Ascending aorta (tissue), 2 donors: ENCODE measurements around the gene EPB41L5. TPM values are rescaled to one million over a fixed set of nuclear protein-coding genes. Genes with fewer than 3 reads are reported as not detected.

Source experiments
- DNase-seq, 2 donors: peaks; one replicate each; pipeline ENCODE4 v3.0.0-alpha.2; 2019; ENCODE audit warnings: low spot score in 2 of 2
- H3K27ac ChIP-seq, 2 donors: fragments of 200-600 bp; sonication (generic); one replicate each; pipeline ENCODE4 v1.5.1; 2016 to 2017; ENCODE audit warnings: mild to moderate bottlenecking in 1 of 2
- H3K27me3 ChIP-seq: fragments of 200-600 bp; sonication (generic); one replicate; pipeline ENCODE4 v1.5.1; 2017
- H3K36me3 ChIP-seq, 2 donors: fragments of 200-600 bp; sonication (generic); one replicate each; pipeline ENCODE4 v1.5.1; 2016
- H3K4me1 ChIP-seq, 2 donors: fragments of 200-600 bp; sonication (generic); one replicate each; pipeline ENCODE4 v1.5.1; 2016 to 2017; ENCODE audit warnings: mild to moderate bottlenecking in 1 of 2
- H3K4me3 ChIP-seq, 2 donors: fragments of 200-600 bp; sonication (generic); one replicate each; pipeline ENCODE4 v1.5.1; 2016 to 2017; ENCODE audit warnings: mild to moderate bottlenecking in 1 of 2
- H3K9me3 ChIP-seq, 2 donors: fragments of 200-600 bp; sonication (generic); one replicate each; pipeline ENCODE4 v1.5.1; 2016
- intact Hi-C: fragments of 100-400 bp; cut with DNase I; formaldehyde crosslinking; loops from one replicate; pipeline ENCODE4 v1.15.1; 2023
- total RNA-seq: library from RNA; depleted of rRNA; stranded (reverse); fragments of >200 nt; gene quantifications from one replicate; pipeline ENCODE4 v1.1.0, GENCODE V29; 2016
- TF ChIP-seq, protein P1 (sequence below), 3 experiments: fragments of 200-600 bp in 2 of 3; fragments of 450-650 bp in 1 of 3; sonication (generic) in 2 of 3; IDR thresholded peaks; one replicate each; pipeline ENCODE4 v1.5.1; 2016 to 2019; ENCODE audit warnings: antibody characterized with exemption in 3 of 3, mild to moderate bottlenecking in 1 of 3, moderate library complexity in 1 of 3

Gene EPB41L5
- total RNA-seq, 1 donor from 2014 or later: 11.7 TPM

DNA sequence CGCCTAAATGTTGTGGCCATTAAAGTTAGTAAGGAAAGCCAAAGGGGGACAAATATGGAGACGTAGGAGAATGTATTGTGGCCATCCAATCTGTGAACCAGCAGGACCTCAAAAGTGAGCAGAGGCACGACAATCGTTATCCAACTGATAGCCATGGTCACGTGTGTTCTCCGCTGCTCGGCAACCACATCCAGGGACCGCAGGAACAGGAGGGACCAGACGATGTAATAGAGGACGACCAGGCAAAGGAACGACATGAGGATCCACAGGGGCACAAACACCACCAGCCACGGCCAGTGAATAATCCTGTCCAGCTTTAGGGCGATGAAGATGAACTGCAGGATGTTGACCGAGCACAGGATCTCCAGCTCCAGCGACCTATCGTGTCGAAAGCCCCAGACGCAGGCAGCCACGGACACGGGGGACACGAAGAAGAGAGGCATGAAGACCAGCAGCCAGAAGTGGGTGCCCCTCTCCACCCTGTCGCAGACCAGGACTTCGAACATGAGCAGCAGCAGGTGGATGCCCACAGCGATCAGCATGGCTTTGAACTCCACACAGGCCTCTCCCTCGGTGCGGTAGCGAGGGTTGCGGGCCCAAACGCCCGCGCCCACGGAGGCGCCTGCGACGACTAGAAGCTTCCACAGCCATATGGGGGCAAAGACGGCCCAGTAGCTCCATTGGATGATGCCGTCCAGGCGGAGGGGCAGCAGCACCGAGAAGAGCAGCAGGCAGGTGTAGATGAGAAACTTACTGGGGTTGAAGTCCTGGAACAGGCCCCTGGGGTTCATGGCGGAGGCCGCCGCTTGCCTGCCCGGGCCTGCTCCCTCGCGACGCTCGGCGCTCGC, 209.5 kb downstream of the EPB41L5 start:
- H3K9me3 ChIP-seq: no peaks in the 10 kb centered on the region
- TF ChIP-seq, protein P1, sequence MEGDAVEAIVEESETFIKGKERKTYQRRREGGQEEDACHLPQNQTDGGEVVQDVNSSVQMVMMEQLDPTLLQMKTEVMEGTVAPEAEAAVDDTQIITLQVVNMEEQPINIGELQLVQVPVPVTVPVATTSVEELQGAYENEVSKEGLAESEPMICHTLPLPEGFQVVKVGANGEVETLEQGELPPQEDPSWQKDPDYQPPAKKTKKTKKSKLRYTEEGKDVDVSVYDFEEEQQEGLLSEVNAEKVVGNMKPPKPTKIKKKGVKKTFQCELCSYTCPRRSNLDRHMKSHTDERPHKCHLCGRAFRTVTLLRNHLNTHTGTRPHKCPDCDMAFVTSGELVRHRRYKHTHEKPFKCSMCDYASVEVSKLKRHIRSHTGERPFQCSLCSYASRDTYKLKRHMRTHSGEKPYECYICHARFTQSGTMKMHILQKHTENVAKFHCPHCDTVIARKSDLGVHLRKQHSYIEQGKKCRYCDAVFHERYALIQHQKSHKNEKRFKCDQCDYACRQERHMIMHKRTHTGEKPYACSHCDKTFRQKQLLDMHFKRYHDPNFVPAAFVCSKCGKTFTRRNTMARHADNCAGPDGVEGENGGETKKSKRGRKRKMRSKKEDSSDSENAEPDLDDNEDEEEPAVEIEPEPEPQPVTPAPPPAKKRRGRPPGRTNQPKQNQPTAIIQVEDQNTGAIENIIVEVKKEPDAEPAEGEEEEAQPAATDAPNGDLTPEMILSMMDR (IDR thresholded peaks at IDR 0.05): no peak
- intact Hi-C loops: loop anchor here (1.0 to 10.0 kb wide), 5 partner anchors 30 to 858 kb away; partner anchors contain the start of genes C2orf76, DBI, EPB41L5 and RALB
- peaks cover 0 to 10% of the 10 kb centered on the region in 2 donors for H3K4me1 ChIP-seq
- H3K4me3 ChIP-seq: peak overlapping the region; percentile 65 to 76
- peak in 1 of 2 donors; percentile 68 for DNase-seq
- H3K36me3 ChIP-seq: peaks cover 9 to 30% of the 10 kb centered on the region in 2 donors
- no peaks in the 10 kb centered on the region for H3K27me3 ChIP-seq
- peak overlapping the region; percentile 82 to 89 for H3K27ac ChIP-seq

DNA sequence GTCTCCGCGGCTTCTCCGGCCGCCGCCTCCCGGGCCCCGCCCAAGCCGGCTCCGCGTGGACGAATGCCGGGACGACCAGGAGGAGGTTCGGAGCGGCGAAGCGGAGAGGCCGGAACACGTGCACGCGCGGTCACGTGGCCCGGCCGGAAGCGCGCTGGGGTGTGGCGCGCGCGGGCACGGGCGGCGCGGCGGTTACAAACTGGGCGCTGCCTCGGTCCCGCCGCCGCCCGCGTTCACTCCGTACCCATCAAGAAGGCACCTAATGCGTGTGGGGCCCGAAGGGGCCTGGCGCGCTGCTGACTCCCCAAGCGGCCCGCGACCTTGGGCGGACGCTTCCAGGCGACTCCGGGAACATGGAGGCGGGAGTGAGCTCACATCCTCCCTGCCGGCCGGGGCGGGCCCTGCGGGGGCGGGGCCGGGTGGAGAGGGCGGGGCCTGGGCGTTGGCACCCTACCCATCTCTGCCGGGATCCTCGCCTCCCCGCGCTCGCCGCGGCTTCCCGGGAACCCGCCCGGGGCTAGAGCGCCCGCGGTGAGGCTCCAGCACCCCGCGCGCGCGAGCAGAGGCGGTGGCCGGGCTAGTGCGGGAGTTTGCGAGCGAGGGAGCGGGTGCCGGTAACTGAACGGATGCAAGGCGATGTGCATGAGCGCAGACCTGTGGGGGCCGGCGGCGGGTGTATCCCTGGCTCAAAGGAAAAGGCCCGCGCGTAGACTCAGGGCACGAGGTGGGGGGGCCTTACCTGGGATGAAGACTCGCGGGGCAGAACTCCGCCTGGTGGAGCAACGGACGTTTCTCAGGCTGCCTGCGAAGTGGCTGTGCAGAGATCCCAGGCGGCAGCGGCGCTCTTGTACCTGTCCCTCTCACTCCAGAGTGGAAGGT, 210.4 kb downstream of the EPB41L5 start, which contains the start of gene TMEM185B:
Gene TMEM185B (minus strand): TSS at position 367 of the 879 bp plus-strand sequence. CDS start 424 bp downstream, outside the sequence.
- peak; percentile 63 to 94 for DNase-seq
- Histone ChIP-seq H3K4me3 (peak within 1 kb of the TSS; percentile 65 to 76), H3K27ac (peak within 1 kb of the TSS; percentile 82 to 89), H3K27me3 (no peaks in the 10 kb centered on the region), H3K36me3 (peaks cover 9 to 25% of the 10 kb centered on the region in 2 donors), H3K4me1 (peaks cover 0 to 10% of the 10 kb centered on the region in 2 donors), H3K9me3 (no peaks in the 10 kb centered on the region)
- TF ChIP-seq, protein P1 (IDR thresholded peaks at IDR 0.05): peak in 2 of 3 experiments; percentile 19 to 20
- intact Hi-C loops: loop anchor here (1.0 to 10.0 kb wide), 5 partner anchors 29 to 858 kb away; partner anchors contain the start of genes C2orf76, DBI, EPB41L5 and RALB

DNA sequence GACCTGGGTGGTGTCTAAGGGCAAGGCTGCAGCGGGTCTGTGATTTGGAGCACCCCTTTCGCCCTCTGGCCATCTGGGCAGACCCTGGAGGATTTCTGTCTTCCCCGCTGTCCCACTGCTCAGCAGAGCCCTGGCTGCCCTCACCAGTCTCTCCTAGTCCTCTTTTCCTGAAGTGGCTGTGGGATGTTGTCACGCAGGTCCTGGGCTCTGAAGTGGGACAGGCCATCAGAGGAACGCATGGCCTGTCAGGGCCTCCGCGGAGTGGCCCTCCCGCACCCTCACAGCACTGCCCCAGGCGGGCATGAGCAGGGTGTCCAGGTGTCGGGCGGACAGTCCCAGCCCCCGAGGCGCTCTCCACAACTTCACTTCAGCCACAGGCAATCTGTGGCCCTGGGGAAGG, 211.4 kb downstream of the EPB41L5 start:
- Histone ChIP-seq H3K9me3 (no peaks in the 10 kb centered on the region), H3K27me3 (no peaks in the 10 kb centered on the region), H3K4me1 (peaks cover 0 to 10% of the 10 kb centered on the region in 2 donors), H3K27ac (no peak overlapping the region), H3K4me3 (peak overlapping the region in 1 of 2 donors; percentile 76), H3K36me3 (peaks cover 4 to 15% of the 10 kb centered on the region in 2 donors)
- intact Hi-C loops: loop anchor here (10.0 kb wide), 3 partner anchors 209 to 859 kb away; partner anchors contain the start of genes C2orf76, DBI and EPB41L5
- TF ChIP-seq, protein P1 (IDR thresholded peaks at IDR 0.05): no peak
- DNase-seq: peak in 1 of 2 donors; percentile 61

DNA sequence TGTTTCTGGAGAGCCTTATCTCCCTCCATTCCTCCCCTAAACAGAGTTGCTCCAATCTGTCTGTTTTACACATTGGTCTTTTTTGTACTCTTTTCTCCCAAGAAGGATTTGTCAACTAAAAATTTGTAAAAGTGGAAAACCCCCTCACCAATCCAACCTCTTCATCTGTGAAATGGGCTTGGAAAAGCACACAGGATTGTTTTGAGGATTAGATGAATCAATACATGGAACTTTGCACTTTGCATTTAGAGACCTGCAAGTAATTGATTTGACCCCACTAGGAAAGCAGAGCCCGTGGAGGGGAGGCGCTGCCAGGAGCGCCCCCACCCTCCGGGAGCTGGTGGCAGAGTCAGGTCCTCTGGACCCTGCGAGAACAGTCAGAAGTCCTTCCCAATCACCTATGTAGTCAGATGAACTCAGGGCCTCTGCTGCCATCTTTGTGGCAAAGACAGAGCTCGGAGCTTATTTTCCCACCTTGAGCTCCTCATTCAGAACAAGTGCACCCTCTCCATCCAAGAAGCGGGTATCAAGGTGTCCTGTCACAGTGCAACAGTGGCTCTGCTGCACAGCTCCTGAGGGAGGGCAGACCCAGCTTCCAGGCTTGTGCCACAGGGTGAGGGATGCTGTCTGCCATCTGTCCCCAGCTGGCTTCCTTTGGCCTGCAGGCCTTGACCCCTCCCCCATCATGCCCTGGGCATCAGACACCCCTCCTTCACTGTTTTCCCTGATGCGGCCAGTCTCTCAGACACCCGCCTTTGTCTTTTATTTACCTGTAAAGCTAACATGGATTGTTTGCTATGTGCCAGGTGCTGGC, 212.1 kb downstream of the EPB41L5 start:
- peaks cover 0 to 10% of the 10 kb centered on the region in 2 donors for H3K4me1 ChIP-seq

More for the DNA sequence above, 212.1 kb downstream of the EPB41L5 start:
- peak in 1 of 2 donors; percentile 53 for DNase-seq
- Histone ChIP-seq H3K36me3 (peaks cover 4 to 9% of the 10 kb centered on the region in 2 donors), H3K27me3 (no peaks in the 10 kb centered on the region), H3K9me3 (no peaks in the 10 kb centered on the region), H3K27ac (no peak overlapping the region), H3K4me3 (no peak overlapping the region)
- TF ChIP-seq, protein P1 (IDR thresholded peaks at IDR 0.05): no peak
- intact Hi-C loops: loop anchor here (10.0 kb wide), 3 partner anchors 210 to 860 kb away; partner anchors contain the start of genes C2orf76, DBI and EPB41L5
